Osteocyte (in vitro differentiated cells): ENCODE results near the gene GUK1. TPM values are rescaled to one million over a fixed set of nuclear protein-coding genes. Genes with fewer than 3 reads are reported as not detected.
A peak's percentile ranks its signal among the peaks of the same experiment; 100 is the strongest.

Experiments used
- DNase-seq: peaks from one replicate; pipeline ENCODE4 v3.0.0; 2021; ENCODE audit warnings: mixed read lengths; ENCODE audit not compliant: unreplicated experiment; ENCODE audit errors: extremely low spot score
- H3K27ac Mint-ChIP-seq: one replicate; pipeline ENCODE4 v1.8.0; 2021; ENCODE audit warnings: mild to moderate bottlenecking, mixed read lengths; ENCODE audit not compliant: unreplicated experiment
- H3K27me3 Mint-ChIP-seq: one replicate; pipeline ENCODE4 v1.8.0; 2021; ENCODE audit warnings: mixed read lengths; ENCODE audit not compliant: unreplicated experiment
- H3K36me3 Mint-ChIP-seq: one replicate; pipeline ENCODE4 v1.8.0; 2021; ENCODE audit warnings: mixed read lengths; ENCODE audit not compliant: unreplicated experiment
- H3K4me1 Mint-ChIP-seq: one replicate; pipeline ENCODE4 v1.8.0; 2021; ENCODE audit warnings: mixed read lengths; ENCODE audit not compliant: unreplicated experiment
- H3K4me3 Mint-ChIP-seq: one replicate; pipeline ENCODE4 v1.8.0; 2021; ENCODE audit warnings: mild to moderate bottlenecking, moderate library complexity, mixed read lengths; ENCODE audit not compliant: unreplicated experiment
- H3K9me3 Mint-ChIP-seq: one replicate; pipeline ENCODE4 v1.8.0; 2021; ENCODE audit warnings: mixed read lengths; ENCODE audit not compliant: unreplicated experiment
- CTCF ChIP-seq: fragments of 200-600 bp; sonication (generic); IDR thresholded peaks from 2 replicates; pipeline ENCODE4 v1.5.0; 2021; ENCODE audit warnings: antibody characterized with exemption, mild to moderate bottlenecking, moderate library complexity
- total RNA-seq: library from RNA; stranded (reverse); gene quantifications from 2 replicates; pipeline ENCODE4 v1.2.1, GENCODE V29; 2021

The GUK1 gene
- total RNA-seq, 1 donor from 2014 or later: 166 TPM

GRCh38 chr1:228141226-228142044, 1.4 kb downstream of the GUK1 start:
- TF ChIP-seq CTCF: no peak
- no peaks in the 10 kb centered on the region for H3K36me3 Mint-ChIP-seq
- DNase-seq: no peak
- H3K27me3 Mint-ChIP-seq: peaks cover 11% of the 10 kb centered on the region
- no peaks in the 10 kb centered on the region for H3K9me3 Mint-ChIP-seq
- H3K27ac Mint-ChIP-seq: peak overlapping the region; percentile 83
- H3K4me1 Mint-ChIP-seq: peaks cover 36% of the 10 kb centered on the region
- H3K4me3 Mint-ChIP-seq: peak overlapping the region; percentile 90

- Mint-ChIP-seq H3K4me1 (peaks cover 36% of the 10 kb centered on the region), H3K4me3 (peak overlapping the region; percentile 90), H3K36me3 (no peaks in the 10 kb centered on the region), H3K27me3 (peaks cover 5% of the 10 kb centered on the region), H3K9me3 (no peaks in the 10 kb centered on the region), H3K27ac (no peak overlapping the region)
- no peak for TF ChIP-seq CTCF
- DNase-seq: no peak
Measured at GRCh38 chr1:228142155-228142691, 2.1 kb downstream of the GUK1 start.

- Mint-ChIP-seq H3K27me3 (peaks cover under 1% of the 10 kb centered on the region), H3K27ac (peak overlapping the region; percentile 34)
- no peak for TF ChIP-seq CTCF
Measured at GRCh38 chr1:228142701-228143136, 2.6 kb downstream of the GUK1 start.

GRCh38 chr1:228143480-228144192, 3.6 kb downstream of the GUK1 start:
- Mint-ChIP-seq H3K27me3 (no peaks in the 10 kb centered on the region), H3K27ac (no peak overlapping the region), H3K4me1 (peaks cover 36% of the 10 kb centered on the region), H3K9me3 (no peaks in the 10 kb centered on the region), H3K4me3 (peak overlapping the region; percentile 1), H3K36me3 (no peaks in the 10 kb centered on the region)
- TF ChIP-seq CTCF: no peak
- no peak for DNase-seq

More at GRCh38 chr1:228142701-228143136, 2.6 kb downstream of the GUK1 start:
- Mint-ChIP-seq H3K9me3 (no peaks in the 10 kb centered on the region), H3K36me3 (no peaks in the 10 kb centered on the region), H3K4me3 (peak overlapping the region; percentile 1), H3K4me1 (peaks cover 36% of the 10 kb centered on the region)
- no peak for DNase-seq
